CD4-positive, alpha-beta T cell treated with Interferon alpha-2 for 1 hour (primary cell): ENCODE measurements around the gene VSNL1.

ENCODE experiments used
- DNase-seq, 2 donors: peaks; one replicate each; pipeline ENCODE4 v3.0.0-alpha.2; 2020 to 2022

VSNL1 gene

GRCh38 chr2:17648581-17648980 is 108.1 kb downstream of the VSNL1 start:
- no peak for DNase-seq

- no peak for DNase-seq
Observed at GRCh38 chr2:17649026-17649425, 108.5 kb downstream of the VSNL1 start.

GRCh38 chr2:17652681-17653394 is 112.3 kb downstream of the VSNL1 start:
- no peak for DNase-seq

GRCh38 chr2:17657759-17658158 is 117.3 kb downstream of the VSNL1 start:
- DNase-seq = no peak

- no peak for DNase-seq
Observed at GRCh38 chr2:17658251-17658843, 117.9 kb downstream of the VSNL1 start.

- DNase-seq = no peak
Observed at GRCh38 chr2:17660219-17660618, 119.7 kb downstream of the VSNL1 start.

GRCh38 chr2:17661460-17661859 is 121.0 kb downstream of the VSNL1 start:
- DNase-seq = no peak

- no peak for DNase-seq
Observed at GRCh38 chr2:17662723-17663122, 122.2 kb downstream of the VSNL1 start.

- no peak for DNase-seq
Observed at GRCh38 chr2:17664534-17664933, 124.0 kb downstream of the VSNL1 start.

- DNase-seq = no peak
Observed at GRCh38 chr2:17667898-17668297, 127.4 kb downstream of the VSNL1 start.

GRCh38 chr2:17672583-17673317 is 132.3 kb downstream of the VSNL1 start:
- no peak for DNase-seq

- DNase-seq = no peak
Observed at GRCh38 chr2:17674817-17675216, 134.3 kb downstream of the VSNL1 start.

- no peak for DNase-seq
Observed at GRCh38 chr2:17680119-17680518, 139.6 kb downstream of the VSNL1 start.

- no peak for DNase-seq
Observed at GRCh38 chr2:17682098-17682857, 141.8 kb downstream of the VSNL1 start.

GRCh38 chr2:17683981-17684380 is 143.5 kb downstream of the VSNL1 start:
- DNase-seq = no peak

- no peak for DNase-seq
Observed at GRCh38 chr2:17688600-17688999, 148.1 kb downstream of the VSNL1 start.

GRCh38 chr2:17689010-17689409 is 148.5 kb downstream of the VSNL1 start:
- DNase-seq = no peak

- DNase-seq = no peak
Observed at GRCh38 chr2:17690776-17691175, 150.3 kb downstream of the VSNL1 start.
